C4-2B (cell line): ENCODE results near the gene SIRPD.

Source experiments
- H3K27ac ChIP-seq: fragments of 450-650 bp; 2 replicates; pipeline ENCODE4 v1.5.1; 2017
- CTCF ChIP-seq: fragments of 450-650 bp; conservative IDR thresholded peaks from 2 replicates; pipeline ENCODE4 v1.5.1; 2017; ENCODE audit warnings: mild to moderate bottlenecking
- ZFX ChIP-seq: fragments of 450-650 bp; IDR thresholded peaks from 2 replicates; pipeline ENCODE4 v1.6.1; 2017

The SIRPD gene

GRCh38 chr20:1491860-1492642 lies 65.5 kb downstream of the SIRPD start:
- no peak for TF ChIP-seq CTCF
- TF ChIP-seq ZFX = no peak

GRCh38 chr20:1491281-1491840 lies 66.1 kb downstream of the SIRPD start, which contains the start of gene SIRPB2:
Gene SIRPB2 (minus strand): TSS chr20:1491420. CDS start chr20:1491359, 61 bp downstream.
- no peak within 1 kb of the TSS for H3K27ac ChIP-seq
- no peak for TF ChIP-seq ZFX
- TF ChIP-seq CTCF = no peak

More at GRCh38 chr20:1491860-1492642, 65.5 kb downstream of the SIRPD start:
- H3K27ac ChIP-seq = no peak overlapping the region

- TF ChIP-seq ZFX = no peak
- no peak for TF ChIP-seq CTCF
- H3K27ac ChIP-seq = no peak overlapping the region
Observed at GRCh38 chr20:1490643-1491195, 66.8 kb downstream of the SIRPD start.

GRCh38 chr20:1489764-1490436 lies 67.6 kb downstream of the SIRPD start:
- no peak overlapping the region for H3K27ac ChIP-seq
- TF ChIP-seq ZFX = no peak
- no peak for TF ChIP-seq CTCF

GRCh38 chr20:1489325-1489724 lies 68.2 kb downstream of the SIRPD start:
- no peak for TF ChIP-seq ZFX
- TF ChIP-seq CTCF = no peak
- H3K27ac ChIP-seq = no peak overlapping the region

- TF ChIP-seq CTCF = no peak
- H3K27ac ChIP-seq = no peak overlapping the region
Observed at GRCh38 chr20:1486566-1486965, 70.9 kb downstream of the SIRPD start.
